DND-41 (cell line): Measurements from ENCODE around the gene DUSP8.
"Not testable (repeated sequence)": the region's sequence is repeated elsewhere in the genome, so short reads cannot be mapped to it uniquely, and the experiment has no call there.

Experiments
- ATAC-seq: fragments of 200-7000 bp; cut with Tn5 transposase; 3 replicates; pipeline ENCODE4 v1.9.1; 2021; ENCODE audit warnings: low read depth; ENCODE audit not compliant: insufficient read depth
- DNase-seq: peaks from one replicate; pipeline ENCODE4 v3.0.0-alpha.2; 2020
- H2AFZ ChIP-seq: 2 replicates; pipeline ENCODE4 v1.6.0; 2012; ENCODE audit warnings: low read depth, low read length
- H3K27ac ChIP-seq: 2 replicates; pipeline ENCODE4 v1.5.1; 2012; ENCODE audit warnings: low read length, inconsistent platforms
- H3K27me3 ChIP-seq: fragments of 200-600 bp; sonication (generic); 2 replicates; pipeline ENCODE4 v1.6.0; 2012; ENCODE audit warnings: low read length, mild to moderate bottlenecking, inconsistent platforms; ENCODE audit not compliant: insufficient read depth, poor library complexity
- H3K36me3 ChIP-seq: 2 replicates; pipeline ENCODE4 v1.5.1; 2012; ENCODE audit warnings: low read length, inconsistent platforms; ENCODE audit not compliant: insufficient read depth
- H3K4me1 ChIP-seq: 2 replicates; pipeline ENCODE4 v1.5.1; 2012; ENCODE audit warnings: mild to moderate bottlenecking, low read length; ENCODE audit not compliant: insufficient read depth
- H3K4me2 ChIP-seq: 2 replicates; pipeline ENCODE4 v1.6.0; 2012; ENCODE audit warnings: mild to moderate bottlenecking, moderate library complexity, low read length, inconsistent platforms; ENCODE audit not compliant: insufficient read depth
- H3K4me3 ChIP-seq, 2 experiments: fragments of 200-600 bp in 1 of 2; shearing (Covaris generic) in 1 of 2; 2 replicates each; pipeline ENCODE4 v1.5.1; 2012 to 2016; ENCODE audit warnings: inconsistent platforms in 2 of 2, low read length in 2 of 2, mild to moderate bottlenecking in 2 of 2, low read depth in 1 of 2, moderate library complexity in 1 of 2
- H3K79me2 ChIP-seq: 2 replicates; pipeline ENCODE4 v1.6.0; 2012; ENCODE audit warnings: low read length, inconsistent platforms; ENCODE audit not compliant: insufficient read depth
- H3K9ac ChIP-seq: 2 replicates; pipeline ENCODE4 v1.6.0; 2012; ENCODE audit warnings: low read depth, mild to moderate bottlenecking, inconsistent platforms, low read length, moderate library complexity
- H3K9me3 ChIP-seq: 2 replicates; pipeline ENCODE4 v1.5.1; 2012; ENCODE audit warnings: low read length, moderate library complexity, mild to moderate bottlenecking, inconsistent platforms; ENCODE audit not compliant: insufficient read depth, severe bottlenecking
- H4K20me1 ChIP-seq: 2 replicates; pipeline ENCODE4 v1.6.0; 2012; ENCODE audit warnings: low read length; ENCODE audit not compliant: insufficient read depth
- EZH2 ChIP-seq: IDR thresholded peaks from 3 replicates; pipeline ENCODE4 v1.6.1; 2012; ENCODE audit warnings: borderline replicate concordance, low read depth, mild to moderate bottlenecking, moderate library complexity, low read length, inconsistent platforms; ENCODE audit not compliant: severe bottlenecking
- TF ChIP-seq, protein P1 (sequence below): IDR thresholded peaks from 2 replicates; pipeline ENCODE4 v1.5.1; 2012; ENCODE audit warnings: borderline replicate concordance, low read length, moderate library complexity, mild to moderate bottlenecking; ENCODE audit not compliant: poor library complexity, severe bottlenecking; ENCODE audit errors: extremely low read depth

Gene DUSP8

DNA sequence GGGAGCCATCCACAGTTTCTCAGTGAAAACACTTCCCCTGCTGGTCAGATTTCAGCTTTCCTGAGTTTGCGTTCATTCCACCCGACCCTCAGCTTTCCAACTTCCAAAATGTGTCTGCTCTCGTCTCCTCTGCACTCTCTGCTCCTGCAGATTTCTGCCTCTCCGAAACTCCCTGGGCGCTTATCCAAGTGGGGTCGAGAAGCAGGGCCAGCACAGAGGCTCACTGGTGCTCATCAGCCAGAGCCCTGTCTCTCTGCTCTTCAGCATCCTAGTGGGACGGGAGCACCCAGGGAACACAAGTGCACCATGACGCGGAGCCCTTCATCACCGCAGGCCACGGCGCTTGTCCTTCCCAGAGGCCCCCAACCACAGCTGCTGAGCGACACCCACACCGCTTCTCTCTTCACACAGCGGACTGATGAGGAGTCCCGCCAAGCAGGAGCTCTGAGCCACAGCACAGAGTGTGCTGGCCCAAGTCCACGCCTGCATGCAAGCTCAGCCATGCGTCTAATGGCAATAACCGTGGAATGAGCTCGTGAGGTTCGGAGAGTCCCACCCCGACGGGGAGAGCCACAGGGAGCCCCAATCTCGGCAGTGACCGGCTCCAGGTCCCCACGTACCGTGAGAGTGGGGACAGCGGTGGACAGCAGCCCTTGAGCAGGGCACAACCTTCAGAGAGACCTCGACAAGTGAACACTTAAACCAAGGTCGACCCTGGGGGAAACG is 57.6 kb downstream of the DUSP8 start:
- Histone ChIP-seq H3K4me3 (no peak overlapping the region), H2AFZ (no peak overlapping the region), H3K27ac (no peak overlapping the region), H3K36me3 (no peaks in the 10 kb centered on the region), H3K4me2 (no peak overlapping the region), H3K27me3 (no peaks in the 10 kb centered on the region), H3K4me1 (no peaks in the 10 kb centered on the region), H3K9me3 (no peaks in the 10 kb centered on the region), H3K9ac (no peak overlapping the region), H4K20me1 (peaks cover 85% of the 10 kb centered on the region), H3K79me2 (peaks cover 86% of the 10 kb centered on the region)
- ATAC-seq (no peak), DNase-seq (no peak)
- TF ChIP-seq EZH2, result no peak
- TF ChIP-seq, protein P1, sequence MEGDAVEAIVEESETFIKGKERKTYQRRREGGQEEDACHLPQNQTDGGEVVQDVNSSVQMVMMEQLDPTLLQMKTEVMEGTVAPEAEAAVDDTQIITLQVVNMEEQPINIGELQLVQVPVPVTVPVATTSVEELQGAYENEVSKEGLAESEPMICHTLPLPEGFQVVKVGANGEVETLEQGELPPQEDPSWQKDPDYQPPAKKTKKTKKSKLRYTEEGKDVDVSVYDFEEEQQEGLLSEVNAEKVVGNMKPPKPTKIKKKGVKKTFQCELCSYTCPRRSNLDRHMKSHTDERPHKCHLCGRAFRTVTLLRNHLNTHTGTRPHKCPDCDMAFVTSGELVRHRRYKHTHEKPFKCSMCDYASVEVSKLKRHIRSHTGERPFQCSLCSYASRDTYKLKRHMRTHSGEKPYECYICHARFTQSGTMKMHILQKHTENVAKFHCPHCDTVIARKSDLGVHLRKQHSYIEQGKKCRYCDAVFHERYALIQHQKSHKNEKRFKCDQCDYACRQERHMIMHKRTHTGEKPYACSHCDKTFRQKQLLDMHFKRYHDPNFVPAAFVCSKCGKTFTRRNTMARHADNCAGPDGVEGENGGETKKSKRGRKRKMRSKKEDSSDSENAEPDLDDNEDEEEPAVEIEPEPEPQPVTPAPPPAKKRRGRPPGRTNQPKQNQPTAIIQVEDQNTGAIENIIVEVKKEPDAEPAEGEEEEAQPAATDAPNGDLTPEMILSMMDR, result no peak

DNA sequence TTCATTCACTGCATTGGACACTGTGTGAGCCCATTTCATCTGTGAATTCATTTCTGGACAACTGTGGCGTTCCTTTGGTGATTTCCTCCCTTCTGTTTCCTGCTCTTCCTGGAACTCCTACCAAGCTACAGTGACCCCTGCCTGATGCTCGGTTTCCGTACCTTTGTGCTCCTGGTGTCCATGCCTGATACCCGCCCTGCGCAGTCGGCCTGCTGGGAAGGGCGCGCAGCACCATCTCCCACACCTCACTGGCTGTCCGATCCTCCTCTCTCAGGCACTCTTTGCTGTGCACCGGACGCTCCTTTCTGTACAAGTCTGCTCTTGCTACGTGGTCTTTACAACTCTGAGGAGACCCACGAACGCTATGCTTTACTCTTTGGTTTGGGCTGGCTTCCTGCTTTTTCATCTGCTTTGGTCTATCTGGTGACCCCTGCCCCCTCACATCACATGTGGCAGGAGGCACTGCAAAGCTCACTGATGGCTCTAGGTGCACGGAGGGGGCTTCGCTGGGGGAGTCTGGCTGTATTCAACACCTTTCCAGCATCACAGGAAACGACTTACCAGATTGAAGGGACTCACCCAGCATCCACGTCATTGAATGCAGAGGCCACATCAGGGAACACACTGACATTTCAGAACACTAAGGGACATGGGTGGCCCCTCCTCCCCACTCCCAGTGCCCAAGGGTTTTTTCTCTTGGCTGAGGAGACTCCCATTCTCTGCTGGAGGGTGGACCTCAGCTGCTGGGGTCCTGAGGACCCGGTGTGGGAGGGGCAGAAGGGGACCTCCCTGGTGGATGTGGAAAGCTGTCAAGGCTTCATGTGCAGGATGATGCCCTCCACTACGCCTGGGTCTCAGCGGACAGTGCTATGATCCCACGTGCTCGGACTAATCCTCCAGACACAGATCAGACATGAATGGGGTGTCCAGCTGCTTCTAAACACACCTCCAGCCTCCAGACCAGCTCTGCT is 58.5 kb downstream of the DUSP8 start:
- no peaks in the 10 kb centered on the region for H3K36me3 ChIP-seq
- no peak overlapping the region for H3K9ac ChIP-seq
- H2AFZ ChIP-seq, result no peak overlapping the region
- no peaks in the 10 kb centered on the region for H3K9me3 ChIP-seq
- H3K27me3 ChIP-seq, result no peaks in the 10 kb centered on the region
- no peak for ATAC-seq
- H4K20me1 ChIP-seq, result peaks cover 86% of the 10 kb centered on the region
- no peak for DNase-seq
- H3K4me2 ChIP-seq, result no peak overlapping the region
- no peaks in the 10 kb centered on the region for H3K4me1 ChIP-seq
- no peak overlapping the region for H3K4me3 ChIP-seq
- H3K79me2 ChIP-seq, result peaks cover 86% of the 10 kb centered on the region
- TF ChIP-seq EZH2, result no peak
- TF ChIP-seq, protein P1, result no peak
- no peak overlapping the region for H3K27ac ChIP-seq

DNA sequence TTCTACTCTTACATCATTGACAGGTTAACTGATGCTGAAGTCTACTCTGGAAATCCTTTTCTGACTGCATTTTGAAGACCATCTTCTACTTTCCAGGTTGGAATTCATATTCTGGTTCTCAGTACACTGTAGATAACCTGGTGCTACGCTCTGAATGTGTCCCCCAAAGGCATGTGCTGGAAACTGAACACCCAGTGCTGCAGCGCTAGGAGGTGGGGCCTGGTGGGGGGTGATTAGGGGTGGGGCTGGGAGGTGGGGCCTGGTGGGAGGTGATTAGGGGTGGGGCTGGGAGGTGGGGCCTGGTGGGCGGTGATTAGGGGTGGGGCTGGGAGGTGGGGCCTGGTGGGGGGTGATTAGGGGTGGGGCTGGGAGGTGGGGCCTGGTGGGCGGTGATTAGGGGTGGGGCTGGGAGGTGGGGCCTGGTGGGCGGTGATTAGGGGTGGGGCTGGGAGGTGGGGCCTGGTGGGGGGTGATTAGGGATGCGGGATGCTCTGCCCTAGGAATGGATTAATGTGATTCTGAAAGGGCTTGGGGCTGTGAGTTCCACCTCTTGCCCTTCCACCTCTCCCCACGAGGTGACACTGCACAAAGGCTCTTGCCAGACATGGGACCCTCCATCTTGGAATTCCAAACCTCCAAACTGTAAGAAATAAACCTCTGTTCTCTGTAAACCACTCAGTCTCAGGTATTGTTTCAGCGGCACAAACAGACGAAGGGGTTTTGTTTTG is 59.4 kb downstream of the DUSP8 start:
- H3K27ac ChIP-seq, H2AFZ ChIP-seq, H3K27me3 ChIP-seq, H3K4me3 ChIP-seq, H3K4me1 ChIP-seq, H3K4me2 ChIP-seq, H3K36me3 ChIP-seq, H3K9ac ChIP-seq, H3K9me3 ChIP-seq: not testable (repeated sequence)
- peaks cover 83% of the 10 kb centered on the region for H4K20me1 ChIP-seq
- H3K79me2 ChIP-seq, result peaks cover 85% of the 10 kb centered on the region
- peak; percentile 20 for DNase-seq
- peak; percentile 59; the same call in 1 of the 3 replicates for ATAC-seq
